ENCODE data around the gene LRRC45.

LRRC45 gene

GRCh38 chr17:82020572-82021106 is 2.5 kb upstream of the LRRC45 start:
- DNase-seq: no peak

GRCh38 chr17:82021107-82021899 is 1.8 kb upstream of the LRRC45 start:
- DNase-seq: peak; percentile 65

GRCh38 chr17:82021900-82022309 is 1.2 kb upstream of the LRRC45 start:
- DNase-seq: no peak

- no peak for DNase-seq
Measured at GRCh38 chr17:82022310-82022980, 660 bp upstream of the LRRC45 start, which contains the start of gene CENPX. CENPX (minus strand) TSS chr17:82022878; CDS start chr17:82022861, 17 bp downstream.

- no peak for DNase-seq
Measured at GRCh38 chr17:82023447-82024241, 539 bp downstream of the LRRC45 start.

- no peak for DNase-seq
Measured at GRCh38 chr17:82024859-82025258, 1.8 kb downstream of the LRRC45 start.

- DNase-seq: no peak
Measured at GRCh38 chr17:82025401-82026107, 2.4 kb downstream of the LRRC45 start.

- DNase-seq: no peak
Measured at GRCh38 chr17:82028246-82028645, 5.1 kb downstream of the LRRC45 start.

- DNase-seq: no peak
Measured at GRCh38 chr17:82028966-82029365, 5.9 kb downstream of the LRRC45 start.

- no peak for DNase-seq
Measured at GRCh38 chr17:82029391-82029790, 6.3 kb downstream of the LRRC45 start.

GRCh38 chr17:82029990-82030469 is 6.9 kb downstream of the LRRC45 start:
- no peak for DNase-seq

GRCh38 chr17:82030470-82031302 is 7.6 kb downstream of the LRRC45 start:
- DNase-seq: peak; percentile 85

GRCh38 chr17:82031303-82031884 is 8.3 kb downstream of the LRRC45 start, which contains the start of gene RAC3:
RAC3 (plus strand) TSS chr17:82031678; CDS start chr17:82031762, 84 bp downstream.
- peak; percentile 38 for DNase-seq

- DNase-seq: peak; percentile 58
Measured at GRCh38 chr17:82031885-82032627, 9.0 kb downstream of the LRRC45 start.

- no peak for DNase-seq
Measured at GRCh38 chr17:82033359-82034085, 10.4 kb downstream of the LRRC45 start.

- no peak for DNase-seq
Measured at GRCh38 chr17:82034371-82035011, 11.4 kb downstream of the LRRC45 start.

GRCh38 chr17:82035488-82035887 is 12.4 kb downstream of the LRRC45 start:
- DNase-seq: no peak

GRCh38 chr17:82035956-82036633 is 13.0 kb downstream of the LRRC45 start:
- DNase-seq: no peak

Measured in activated T-cell treated with anti-CD3 and anti-CD28 coated beads, Interleukin-2, amount 50 U/mL, for 1 hour (primary cell).